HG03378 (cell line): ENCODE data around the gene FAM227B.
"Not testable (repeated sequence)": the region's sequence is repeated elsewhere in the genome, so short reads cannot be mapped to it uniquely, and the experiment has no call there.

Source experiments
- ATAC-seq: cut with Tn5 transposase; IDR thresholded peaks from one replicate; pipeline ENCODE4 v1.9.1; 2021; ENCODE audit warnings: mild to moderate bottlenecking, moderate library complexity; ENCODE audit not compliant: unreplicated experiment

The FAM227B gene

DNA sequence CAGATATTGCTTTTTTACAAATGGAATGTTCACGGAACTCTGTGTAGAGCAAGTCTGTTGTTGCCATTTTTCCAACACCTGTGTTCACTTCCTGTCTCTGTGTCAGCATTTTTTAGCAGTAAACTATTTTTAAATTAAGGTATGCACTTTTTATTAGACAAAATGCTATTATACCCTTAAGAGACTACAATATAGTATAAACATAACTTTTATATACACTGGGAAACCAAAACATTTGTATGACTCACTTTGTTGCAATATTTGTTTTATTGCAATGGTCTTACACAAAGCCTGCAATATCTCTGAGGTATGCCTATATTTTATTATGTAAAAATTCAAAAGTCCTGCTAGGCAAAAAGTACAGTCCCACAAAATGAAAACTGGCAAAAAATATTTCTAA lies 237.4 kb downstream of the FAM227B start:
- ATAC-seq, result no peak

DNA sequence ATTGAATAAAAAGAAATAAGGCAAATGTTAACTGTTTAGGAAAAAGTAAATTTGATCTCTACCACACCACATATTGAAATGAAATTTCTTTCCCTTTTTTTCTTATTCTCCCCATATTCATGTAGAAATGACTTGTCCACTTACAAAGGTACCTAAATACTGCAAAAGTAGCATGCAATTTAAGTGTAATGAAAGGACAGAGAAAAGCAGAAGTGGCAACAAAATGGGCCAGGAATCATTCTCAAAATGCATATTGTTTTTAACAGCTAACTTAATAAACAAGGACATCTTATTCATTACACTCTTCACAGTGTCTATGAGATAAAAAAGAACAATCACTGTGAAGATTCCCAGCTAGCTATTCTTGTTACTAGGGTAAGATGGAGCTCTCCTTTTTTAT lies 238.2 kb downstream of the FAM227B start:
- no peak for ATAC-seq

DNA sequence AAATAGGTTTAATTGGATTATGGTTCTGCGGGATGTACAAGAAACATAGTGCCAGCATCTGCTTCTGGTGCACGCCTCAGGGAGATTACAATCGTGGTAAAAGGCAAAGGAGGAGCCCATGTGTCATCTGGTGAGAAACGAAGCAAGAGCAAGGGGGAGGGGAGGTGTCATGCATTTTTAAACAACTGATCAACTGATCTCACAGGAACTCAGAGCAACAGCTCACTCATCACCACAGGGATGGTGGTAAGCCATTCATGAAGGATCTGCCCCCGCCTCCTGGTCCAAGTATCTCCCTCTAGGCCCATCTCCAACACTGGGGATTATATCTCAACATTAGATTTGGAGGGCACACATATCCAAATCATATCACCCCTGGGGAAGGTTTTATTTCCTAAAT lies 239.7 kb downstream of the FAM227B start:
- no peak for ATAC-seq

DNA sequence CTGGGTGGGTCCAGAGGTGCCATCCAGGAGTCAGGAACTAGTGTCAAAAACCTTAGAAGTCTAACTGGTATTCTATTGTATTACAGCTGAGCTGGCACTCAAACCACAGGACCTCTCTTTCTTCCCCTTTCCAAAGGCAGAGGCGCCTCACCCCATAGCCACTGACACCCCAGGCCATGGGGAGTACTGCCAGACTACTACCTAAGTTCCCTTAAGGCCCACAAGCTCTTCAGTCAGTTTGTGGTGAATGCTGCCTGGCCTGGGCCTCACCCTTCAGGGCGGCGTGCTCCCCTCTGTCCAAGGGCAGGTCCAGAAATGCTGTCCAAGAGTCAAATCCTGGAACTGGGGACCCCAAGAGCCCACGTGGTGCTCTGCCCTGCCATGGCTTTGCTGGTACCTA lies 240.6 kb downstream of the FAM227B start:
- ATAC-seq, result no peak

DNA sequence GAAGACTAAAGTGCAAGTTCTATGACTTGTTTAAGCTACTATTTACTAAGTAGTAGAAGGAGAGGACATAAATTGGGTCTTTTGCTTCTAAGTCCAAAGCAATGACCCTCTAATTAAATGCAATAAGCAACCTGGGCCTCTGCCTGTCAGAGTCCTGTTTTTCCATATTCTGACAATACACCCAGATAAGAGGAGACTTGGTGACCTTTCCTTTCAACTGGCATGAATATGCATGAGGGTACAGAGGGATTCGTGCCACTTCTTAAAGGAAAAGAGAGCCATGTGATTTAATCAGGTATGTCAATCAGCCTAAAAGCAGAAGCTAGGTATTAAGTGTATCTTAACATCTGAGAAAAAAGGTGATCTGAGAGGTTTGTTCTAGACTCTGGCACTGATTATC lies 248.3 kb downstream of the FAM227B start:
- ATAC-seq, result no peak

DNA sequence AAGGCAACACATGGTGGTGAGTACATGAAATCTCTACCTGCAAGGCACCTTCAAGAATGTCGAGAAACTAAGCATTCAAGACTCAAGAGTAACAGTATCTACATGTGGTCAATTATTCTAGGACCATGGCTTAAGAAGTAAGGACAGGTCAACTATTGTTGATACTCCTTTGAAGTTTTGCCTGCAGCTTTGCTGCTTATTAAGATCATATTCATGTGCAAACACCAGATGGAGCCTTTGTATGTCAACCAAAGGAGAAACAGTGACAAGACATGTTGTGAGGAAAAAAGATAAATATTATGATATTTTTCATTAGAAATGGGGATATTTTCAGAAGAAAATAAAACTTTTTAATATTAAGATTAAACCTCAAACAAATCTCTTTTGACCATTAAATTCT lies 249.8 kb downstream of the FAM227B start:
- no peak for ATAC-seq

DNA sequence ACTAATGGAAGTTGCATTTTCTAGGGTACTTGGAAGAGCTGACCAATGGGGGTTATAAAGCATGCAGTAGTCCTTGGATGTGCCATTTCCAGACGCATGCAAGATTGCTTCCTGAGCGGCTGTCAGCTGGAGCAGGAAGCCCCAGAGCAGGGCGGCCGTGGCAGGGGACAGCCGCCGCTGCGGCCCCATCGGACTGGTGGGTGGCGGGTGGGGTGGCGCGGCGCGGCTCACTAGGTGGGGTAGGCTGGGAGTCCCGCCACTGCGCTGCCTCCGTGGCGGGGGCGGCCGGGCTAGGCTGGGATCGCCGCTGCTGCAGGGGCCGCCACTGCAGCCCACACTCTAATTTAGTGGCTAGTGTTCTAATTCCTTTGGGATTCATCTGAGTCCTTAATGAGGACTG lies 254.1 kb downstream of the FAM227B start:
- ATAC-seq, result no peak

DNA sequence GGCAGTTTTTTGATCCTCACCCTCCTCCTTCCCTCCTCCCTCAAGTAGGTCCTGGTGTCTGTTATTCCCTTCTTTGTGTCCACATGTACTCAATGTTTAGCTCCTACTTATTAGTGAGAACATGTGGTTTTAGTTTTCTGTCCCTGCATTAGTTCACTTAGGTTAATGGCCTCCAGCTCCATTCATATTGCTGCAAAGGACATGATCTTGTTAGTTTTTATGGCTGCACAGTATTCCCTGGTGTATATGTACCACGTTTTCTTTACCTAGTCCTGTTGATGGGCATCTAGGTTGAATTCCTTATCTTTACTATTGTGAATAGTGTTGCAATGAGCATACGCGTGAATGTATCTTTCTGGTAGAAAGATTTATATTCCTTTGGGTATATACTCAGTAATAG lies 259.2 kb downstream of the FAM227B start:
- no peak for ATAC-seq

DNA sequence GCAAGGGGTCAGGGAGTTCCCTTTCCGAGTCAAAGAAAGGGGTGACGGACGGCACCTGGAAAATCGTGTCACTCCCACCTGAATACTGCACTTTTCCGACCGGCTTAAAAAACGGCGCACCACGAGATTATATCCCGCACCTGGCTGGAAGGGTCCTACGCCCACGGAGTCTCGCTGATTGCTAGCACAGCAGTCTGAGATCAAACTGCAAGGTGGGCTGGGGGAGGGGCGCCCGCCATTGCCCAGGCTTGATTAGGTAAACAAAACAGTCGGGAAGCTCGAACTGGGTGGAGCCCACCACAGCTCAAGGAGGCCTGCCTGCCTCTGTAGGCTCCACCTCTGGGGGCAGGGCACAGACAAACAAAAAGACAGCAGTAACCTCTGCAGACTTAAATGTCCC lies 266.2 kb downstream of the FAM227B start:
- not testable (repeated sequence) for ATAC-seq

DNA sequence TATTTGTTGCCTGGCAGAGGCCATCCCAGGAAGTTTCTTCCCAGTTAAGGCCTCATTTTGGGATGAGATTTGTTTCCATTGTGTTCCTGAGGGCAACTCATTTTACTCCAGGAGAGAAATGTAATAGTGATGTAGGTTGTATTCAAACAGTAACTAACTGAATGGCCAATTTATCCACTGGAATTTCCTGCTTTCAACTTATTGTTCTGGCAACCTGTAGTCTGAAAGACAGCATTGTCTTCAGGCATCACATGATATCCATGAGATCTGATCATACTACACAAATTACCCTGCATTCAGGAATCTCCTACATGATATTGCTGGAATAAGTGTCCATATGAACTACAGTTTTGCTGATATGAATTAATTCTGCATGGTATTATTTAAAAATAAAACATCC lies 277.1 kb downstream of the FAM227B start:
- ATAC-seq, result no peak

DNA sequence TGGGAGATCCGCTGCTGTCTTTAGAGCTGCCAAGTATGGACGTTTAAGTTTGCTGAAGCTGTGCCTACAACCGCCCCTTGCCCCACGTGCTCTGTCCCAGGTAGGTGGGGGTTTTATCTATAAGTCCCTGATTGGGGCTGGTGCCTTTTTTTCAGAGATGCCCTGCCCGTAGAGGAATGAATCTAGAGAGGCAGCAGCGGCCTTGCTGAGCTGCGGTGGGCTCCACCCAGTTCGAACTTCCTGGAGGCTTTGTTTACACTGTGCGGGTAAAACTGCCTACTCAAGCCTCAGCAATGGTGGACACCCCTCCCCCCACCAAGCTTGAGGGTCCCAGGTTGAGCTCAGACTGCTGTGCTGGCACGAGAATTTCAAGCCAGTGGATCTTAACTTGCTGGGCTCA lies 281.0 kb downstream of the FAM227B start:
- no peak for ATAC-seq

DNA sequence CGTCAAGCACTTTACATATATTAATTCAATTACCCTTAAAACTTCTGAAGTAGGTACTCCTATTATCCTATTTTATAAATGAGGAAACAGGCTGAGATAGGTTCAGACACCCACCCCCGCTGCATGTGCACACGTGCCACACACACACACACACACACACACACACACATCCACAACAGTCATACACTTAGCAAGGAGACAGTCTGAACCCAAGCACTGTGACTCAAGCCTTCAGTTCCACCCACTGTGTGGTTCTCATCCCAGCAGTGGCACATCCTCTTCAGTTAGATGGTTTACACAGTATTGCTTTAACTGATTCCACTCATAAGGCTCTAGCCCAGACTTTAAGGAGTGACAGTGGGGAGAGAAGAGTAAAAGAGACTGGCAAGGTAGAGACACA lies 288.7 kb downstream of the FAM227B start:
- ATAC-seq, result no peak

DNA sequence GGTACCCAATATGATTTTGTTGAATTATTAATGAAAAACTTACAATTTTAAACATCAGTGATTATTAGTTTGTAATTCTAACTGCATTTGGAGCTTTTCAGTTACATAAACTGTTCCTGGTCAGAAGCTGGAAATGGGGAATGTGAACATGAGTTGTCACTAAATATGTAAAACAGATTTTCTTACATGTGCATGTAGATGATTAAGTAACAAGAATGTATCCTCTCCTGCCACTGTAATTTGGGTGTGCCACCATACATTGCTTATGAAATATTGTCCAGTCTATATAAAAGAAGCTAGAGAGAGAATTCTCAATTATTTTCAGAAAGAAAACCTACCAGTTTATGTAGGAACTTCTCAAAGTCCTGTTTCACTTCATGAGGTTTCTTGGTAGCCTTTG lies 289.2 kb downstream of the FAM227B start:
- ATAC-seq, result no peak

DNA sequence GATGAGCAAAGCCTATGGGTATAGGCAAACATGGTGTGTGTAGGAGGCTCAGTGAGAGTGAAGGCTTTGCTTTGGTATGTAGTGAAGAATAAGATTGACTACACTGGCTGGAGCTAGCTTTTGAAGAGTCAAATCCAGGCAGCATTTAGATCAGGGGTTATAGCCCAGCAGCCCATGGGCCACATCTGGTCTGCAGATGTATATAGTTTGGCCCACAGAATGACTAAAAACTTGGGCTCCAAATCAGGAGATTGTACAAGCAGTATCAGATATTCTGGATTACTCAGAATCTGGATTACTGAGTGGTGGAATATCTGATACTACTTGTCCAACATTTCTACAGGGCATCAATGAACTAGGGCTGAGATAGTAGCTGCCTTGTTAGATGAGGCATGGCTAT lies 290.5 kb downstream of the FAM227B start:
- ATAC-seq, result no peak

DNA sequence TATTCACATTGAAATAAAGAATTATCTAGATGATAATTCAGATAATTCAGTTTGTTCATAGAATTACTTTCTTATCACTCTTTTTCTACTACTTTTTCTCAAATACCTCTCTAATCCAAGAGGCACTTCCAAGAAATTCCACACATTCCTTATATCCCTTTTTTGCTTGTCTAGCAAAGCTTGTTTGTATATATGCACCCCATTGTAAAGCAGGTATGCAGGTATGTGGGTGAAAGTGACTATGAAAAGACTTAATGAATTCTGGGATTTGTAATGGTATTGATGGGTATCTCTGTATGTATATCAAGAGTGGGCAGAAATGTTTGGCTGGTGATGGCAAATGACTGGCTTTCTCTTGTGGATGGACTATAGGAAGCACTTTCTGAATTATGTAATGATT lies 291.7 kb downstream of the FAM227B start:
- no peak for ATAC-seq

DNA sequence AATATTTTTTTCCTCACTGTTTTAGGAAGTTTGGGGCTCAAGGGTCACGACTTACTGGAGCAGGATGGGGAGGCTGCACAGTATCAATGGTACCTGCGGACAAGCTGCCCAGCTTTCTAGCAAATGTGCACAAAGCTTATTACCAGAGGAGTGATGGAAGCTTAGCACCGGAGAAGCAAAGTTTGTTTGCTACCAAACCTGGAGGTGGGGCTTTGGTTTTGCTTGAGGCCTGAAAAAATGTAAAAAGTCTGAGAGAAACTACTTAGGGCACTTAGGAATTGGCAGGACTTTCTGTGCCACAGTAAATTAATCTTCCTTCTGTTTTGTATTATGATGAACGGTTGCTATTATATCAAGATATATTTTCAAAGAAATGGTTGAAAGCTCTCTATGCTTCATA lies 292.7 kb downstream of the FAM227B start:
- ATAC-seq, result no peak

DNA sequence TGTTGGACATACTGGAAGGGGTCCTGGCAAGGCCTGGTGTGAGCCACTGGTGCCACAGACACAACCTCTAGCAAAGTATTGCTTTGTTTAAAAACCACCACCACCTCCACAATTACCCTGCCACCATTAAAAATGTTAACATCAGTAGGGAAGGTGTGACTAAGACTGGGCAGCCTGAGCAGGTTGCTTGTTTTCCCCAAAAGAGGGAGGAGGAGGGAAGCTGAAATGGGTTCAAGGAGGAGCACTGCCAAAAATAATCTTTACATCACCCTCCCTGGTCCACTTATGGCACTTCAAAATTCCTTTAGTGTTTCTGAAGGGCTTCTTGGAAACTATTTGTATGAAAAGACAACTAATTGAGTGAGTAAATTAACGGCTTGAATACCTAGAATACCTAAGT lies 297.4 kb downstream of the FAM227B start:
- no peak for ATAC-seq

DNA sequence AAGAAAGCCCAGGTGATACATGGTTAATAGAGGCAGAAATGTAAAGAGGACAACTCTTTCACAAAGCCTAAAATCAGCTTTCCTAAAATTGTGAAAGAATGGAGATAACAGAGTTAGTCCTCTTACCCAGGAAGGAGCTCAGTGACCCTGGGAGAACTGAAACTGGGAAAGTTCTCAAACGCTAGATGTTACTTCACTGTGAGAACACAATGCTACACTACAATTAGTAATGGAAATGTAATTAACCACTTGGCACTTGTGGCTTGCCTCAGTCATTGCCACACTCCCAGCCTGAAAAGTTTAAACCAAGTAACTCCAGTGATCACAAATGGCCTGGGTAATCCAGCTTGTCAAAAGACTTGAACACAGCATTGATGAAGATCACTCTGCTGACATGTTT lies 300.3 kb downstream of the FAM227B start:
- no peak for ATAC-seq

DNA sequence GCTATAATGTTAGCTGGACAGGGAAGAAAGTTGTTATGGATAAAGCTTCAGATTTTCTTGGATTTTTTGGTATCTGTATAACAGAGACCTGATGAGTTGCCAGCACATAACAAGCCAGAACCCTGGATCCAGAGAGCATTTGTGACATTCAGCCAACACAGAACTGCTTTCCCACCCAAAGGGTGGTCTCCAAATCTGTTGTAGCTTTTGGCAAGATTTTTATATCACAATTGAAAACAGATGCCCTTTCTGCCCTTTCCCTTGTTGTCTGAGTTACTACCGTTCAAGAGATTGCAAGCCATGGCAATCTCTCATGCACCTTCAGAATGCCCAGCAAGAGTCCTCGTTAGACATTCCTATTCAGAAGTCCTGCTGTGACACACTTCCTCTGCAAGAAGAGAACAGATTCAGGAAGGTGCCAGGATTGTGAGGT lies 305.2 kb downstream of the FAM227B start:
- ATAC-seq, result no peak

DNA sequence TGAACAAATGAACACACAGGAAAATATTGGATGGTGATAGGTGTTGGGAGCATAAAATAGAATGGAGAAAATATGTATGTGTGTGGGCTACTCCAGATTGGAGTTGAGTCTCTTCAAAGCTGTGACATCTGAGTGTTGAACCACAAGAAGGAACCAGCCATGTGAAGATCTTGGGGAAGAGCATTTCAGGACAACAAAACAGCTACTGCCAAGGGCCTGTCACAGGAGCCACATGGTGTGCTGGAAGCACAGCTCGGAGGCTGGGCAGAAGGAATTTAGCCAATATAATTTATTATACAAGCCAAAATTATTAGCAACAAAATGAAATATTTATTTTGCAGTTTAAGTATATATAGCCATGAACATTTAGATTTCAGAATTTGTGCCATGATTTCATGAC lies 305.9 kb downstream of the FAM227B start:
- ATAC-seq, result no peak

DNA sequence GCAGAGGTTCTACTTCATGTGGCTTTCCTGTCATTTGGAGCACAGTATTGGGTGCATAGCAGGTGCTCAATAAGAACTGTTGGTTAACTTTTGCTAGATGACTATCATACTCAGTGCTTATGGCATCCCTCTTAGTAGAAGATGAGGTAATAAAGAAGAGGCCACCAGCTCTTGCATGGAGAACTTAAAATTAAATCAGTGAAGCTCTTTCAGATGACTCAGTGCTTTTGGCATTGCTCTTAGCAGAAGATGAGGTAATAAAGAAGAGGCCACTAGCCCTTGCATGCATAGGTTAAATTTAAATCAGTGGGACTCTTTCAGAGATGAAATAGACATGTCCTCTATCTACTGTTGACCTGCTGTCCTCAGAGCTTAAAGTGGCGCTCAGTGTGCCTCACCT lies 307.0 kb downstream of the FAM227B start:
- no peak for ATAC-seq

DNA sequence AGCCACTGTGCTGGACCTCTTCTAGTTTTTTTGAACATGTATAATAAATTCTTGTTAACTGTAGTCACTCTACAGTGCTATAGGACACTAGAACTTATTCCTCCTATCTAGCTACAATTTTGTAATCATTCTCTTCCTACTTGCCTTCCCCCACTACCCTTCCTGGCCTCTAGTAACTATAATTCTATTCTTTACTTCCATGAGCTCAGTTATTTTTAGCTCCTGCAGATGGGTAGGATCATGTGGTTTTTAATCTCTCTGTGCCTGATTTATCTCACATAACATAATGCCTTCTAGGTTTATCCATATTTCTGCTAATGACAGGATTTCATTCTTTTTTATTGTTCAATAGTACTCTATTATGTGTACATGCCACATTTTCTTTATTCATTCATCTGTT lies 310.7 kb downstream of the FAM227B start:
- no peak for ATAC-seq

DNA sequence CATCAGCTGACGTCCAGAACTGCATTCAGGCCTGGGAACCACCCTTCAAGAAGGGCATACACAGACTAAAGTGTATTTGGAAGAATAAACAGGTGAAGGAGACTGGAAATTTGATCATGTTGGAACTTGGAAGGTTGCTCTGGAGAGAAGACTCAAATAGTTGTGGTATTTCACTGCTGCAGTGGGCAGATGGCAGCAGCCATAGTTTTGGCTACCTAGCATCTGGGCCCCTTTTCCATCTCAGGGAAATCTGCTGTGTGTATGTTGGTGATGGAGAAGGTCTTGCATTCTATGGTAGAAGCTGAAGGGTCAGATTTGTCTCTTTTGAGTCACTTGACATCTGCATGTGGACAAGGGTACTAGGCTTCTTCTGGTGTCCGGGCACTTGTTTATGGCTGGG lies 311.9 kb downstream of the FAM227B start:
- no peak for ATAC-seq

DNA sequence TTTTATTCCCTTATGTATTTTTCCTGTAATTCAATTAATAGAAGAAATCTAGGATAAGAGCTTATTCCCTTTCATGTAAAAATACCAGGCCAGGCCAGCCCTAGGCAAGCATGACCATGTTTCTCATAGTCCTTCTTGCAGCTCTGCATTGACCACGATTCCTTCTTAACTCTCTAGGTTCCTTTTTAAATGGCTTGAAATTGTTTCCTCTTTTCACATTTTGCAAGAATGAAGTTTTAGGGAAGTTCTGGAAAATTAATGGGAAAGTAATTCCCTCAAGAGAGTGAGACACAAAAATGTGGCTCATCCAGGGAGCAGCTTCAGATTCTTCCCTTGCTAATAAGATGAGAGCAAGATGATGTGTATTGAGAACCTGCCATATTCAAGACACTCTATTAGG lies 314.1 kb downstream of the FAM227B start:
- no peak for ATAC-seq
